ENCODE data around the gene PGGT1B. TPM values are rescaled to one million over a fixed set of nuclear protein-coding genes. Genes with fewer than 3 reads are reported as not detected.

Gene PGGT1B
- total RNA-seq, 1 experiment from 2014 or later = 31.1 TPM

- ChIA-PET POLR2A (ENCODE audit: unreplicated experiment) (no interaction called here), CTCF (no interaction called here)
- Histone ChIP-seq H3K4me2 (no peak overlapping the region), H3K79me2 (ENCODE audit: low read depth) (no peaks in the 10 kb centered on the region), H3K27ac (no peak overlapping the region), H3F3A (ENCODE audit: insufficient read depth, low read depth) (no peaks in the 10 kb centered on the region), H2AFZ (no peak overlapping the region), H3K27me3 (ENCODE audit: insufficient read depth, low read depth) (no peaks in the 10 kb centered on the region), H3K4me3 (no peak overlapping the region), H3K9me3 (ENCODE audit: insufficient read depth, low read depth) (no peaks in the 10 kb centered on the region), H3K4me1 (replicated peaks; ENCODE audit: insufficient read depth) (no peaks in the 10 kb centered on the region), H4K20me1 (ENCODE audit: insufficient read depth) (0 out of 2 replicates have a peak, but pooled peaks cover 8% of the 10 kb centered on the region), H3K9me2 (ENCODE audit: insufficient read depth) (no peaks in the 10 kb centered on the region), H3K36me3 (ENCODE audit: low read depth) (peaks cover 3% of the 10 kb centered on the region)
- BruUV-seq (replicated peaks) = no TSS peak
- TF ChIP-seq EZH2 (IDR thresholded peaks at IDR 0.05; ENCODE audit: low read depth) (no peak), CTCF (conservative IDR thresholded peaks at IDR 0.05) (no peak)
- DNase-seq = no peak
- intact Hi-C loops (cut with micrococcal nuclease; ENCODE audit: unreplicated experiment) = no loop called here
These were observed 26.1 kb downstream of the PGGT1B start for GRCh38 chr5:115236599-115236998.

GRCh38 chr5:115231598-115231997, 31.1 kb downstream of the PGGT1B start:
- Histone ChIP-seq H3K27me3 (ENCODE audit: insufficient read depth, low read depth) (no peaks in the 10 kb centered on the region), H3K9me2 (ENCODE audit: insufficient read depth) (no peaks in the 10 kb centered on the region; the same call in 1 of the 2 replicates), H3K9me3 (ENCODE audit: insufficient read depth, low read depth) (no peaks in the 10 kb centered on the region), H4K20me1 (ENCODE audit: insufficient read depth) (no peaks in the 10 kb centered on the region), H2AFZ (no peak overlapping the region), H3K4me1 (replicated peaks; ENCODE audit: insufficient read depth) (no peaks in the 10 kb centered on the region), H3K79me2 (ENCODE audit: low read depth) (no peaks in the 10 kb centered on the region), H3K27ac (no peak overlapping the region), H3F3A (ENCODE audit: insufficient read depth, low read depth) (no peaks in the 10 kb centered on the region), H3K4me3 (no peak overlapping the region), H3K4me2 (no peak overlapping the region), H3K36me3 (ENCODE audit: low read depth) (0 out of 2 replicates have a peak, but pooled peaks cover 9% of the 10 kb centered on the region)
- no peak for TF ChIP-seq EZH2 (IDR thresholded peaks at IDR 0.05; ENCODE audit: low read depth)
- no peak for TF ChIP-seq CTCF (conservative IDR thresholded peaks at IDR 0.05)
- CTCF ChIA-PET = no interaction called here
- DNase-seq = no peak
- POLR2A ChIA-PET (ENCODE audit: unreplicated experiment) = no interaction called here
- no TSS peak for BruUV-seq (replicated peaks)
- intact Hi-C loops (cut with micrococcal nuclease; ENCODE audit: unreplicated experiment) = no loop called here

GRCh38 chr5:115229606-115230005, 33.1 kb downstream of the PGGT1B start:
- no peak overlapping the region for H3K27ac ChIP-seq
- no peaks in the 10 kb centered on the region for H3K27me3 ChIP-seq (ENCODE audit: insufficient read depth, low read depth)
- POLR2A ChIA-PET (ENCODE audit: unreplicated experiment) = no interaction called here
- no peak for DNase-seq
- no peaks in the 10 kb centered on the region for H3K4me1 ChIP-seq (replicated peaks; ENCODE audit: insufficient read depth)
- H3F3A ChIP-seq (ENCODE audit: insufficient read depth, low read depth) = no peaks in the 10 kb centered on the region
- CTCF ChIA-PET = no interaction called here
- H3K4me3 ChIP-seq = no peak overlapping the region
- no peak overlapping the region for H2AFZ ChIP-seq
- TF ChIP-seq EZH2 (IDR thresholded peaks at IDR 0.05; ENCODE audit: low read depth) = no peak
- no peak for TF ChIP-seq CTCF (conservative IDR thresholded peaks at IDR 0.05)
- 0 out of 2 replicates have a peak, but pooled peaks cover 9% of the 10 kb centered on the region for H3K36me3 ChIP-seq (ENCODE audit: low read depth)
- intact Hi-C loops (cut with micrococcal nuclease; ENCODE audit: unreplicated experiment) = no loop called here
- BruUV-seq (replicated peaks) = no TSS peak
- no peaks in the 10 kb centered on the region; the same call in 1 of the 2 replicates for H3K9me2 ChIP-seq (ENCODE audit: insufficient read depth)
- no peaks in the 10 kb centered on the region for H3K9me3 ChIP-seq (ENCODE audit: insufficient read depth, low read depth)
- no peaks in the 10 kb centered on the region for H4K20me1 ChIP-seq (ENCODE audit: insufficient read depth)
- no peak overlapping the region for H3K4me2 ChIP-seq
- H3K79me2 ChIP-seq (ENCODE audit: low read depth) = no peaks in the 10 kb centered on the region
